GM23248 (cell line): ENCODE data around the gene RIPPLY2.

ENCODE experiments used
- EZH2 ChIP-seq: fragments of 200-600 bp; sonication (generic); IDR thresholded peaks from 2 replicates; pipeline ENCODE4 v1.6.1; 2018; ENCODE audit warnings: antibody characterized with exemption, mild to moderate bottlenecking; ENCODE audit not compliant: insufficient read depth, poor library complexity, severe bottlenecking
- EZH2phosphoT487 ChIP-seq: fragments of 200-600 bp; sonication (generic); IDR thresholded peaks from 2 replicates; pipeline ENCODE4 v1.6.1; 2018; ENCODE audit warnings: antibody characterized with exemption, moderate library complexity, mild to moderate bottlenecking, low read depth; ENCODE audit not compliant: insufficient read depth

GRCh38 chr6:83849127-83849526 is 4.0 kb upstream of the RIPPLY2 start:
- TF ChIP-seq EZH2 (no peak), EZH2phosphoT487 (no peak)
